ENCODE results near the gene FHAD1. TPM values are rescaled to one million over a fixed set of nuclear protein-coding genes. Genes with fewer than 3 reads are reported as not detected.

FHAD1 gene
- total RNA-seq, 2 donors from 2014 or later: 0.27 to 6.5 TPM

DNA sequence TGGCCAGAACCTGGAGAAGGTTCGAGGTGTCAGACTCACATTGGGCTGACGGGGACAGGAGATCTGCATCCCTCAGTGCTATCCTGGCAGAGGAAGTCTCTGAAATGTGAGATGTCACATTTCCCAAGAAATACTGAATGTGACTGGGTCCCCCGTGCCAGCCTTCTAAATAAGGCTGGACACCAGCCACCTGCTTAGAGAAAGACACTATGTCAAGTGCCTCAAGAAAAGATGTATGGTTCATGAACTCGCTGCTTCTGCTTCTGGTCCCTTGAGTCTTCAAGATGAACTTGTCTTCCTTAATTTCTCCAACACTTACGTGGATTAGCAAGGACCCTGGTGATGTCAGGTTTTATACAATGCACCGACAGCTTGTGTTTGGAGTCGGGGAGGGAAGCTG lies 42.1 kb upstream of the FHAD1 start:
- Histone ChIP-seq H3K27me3 (replicated peaks; ENCODE audit: insufficient read depth) (no peaks in the 10 kb centered on the region), H3K27ac (no peak overlapping the region), H3K36me3 (no peaks in the 10 kb centered on the region), H3K4me3 (no peak overlapping the region), H3K4me1 (replicated peaks) (peaks cover 7% of the 10 kb centered on the region), H3K9me3 (no peaks in the 10 kb centered on the region)
- intact Hi-C loops (cut with DNase I): loop anchor here (5.0 kb wide), 1 partner anchor 53 kb away; the partner anchor contains the start of gene TMEM51
- 89% methylated on average over 7 of the region's 7 CpGs for WGBS
- no peak for DNase-seq (ENCODE audit: low spot score)
- TF ChIP-seq POLR2A (IDR thresholded peaks at IDR 0.05): no peak
- no peak for TF ChIP-seq POLR2AphosphoS5 (IDR thresholded peaks at IDR 0.05)
- TF ChIP-seq CTCF (IDR thresholded peaks at IDR 0.05): no peak

GRCh38 chr1:15205586-15206346 lies 41.3 kb upstream of the FHAD1 start:
- no peaks in the 10 kb centered on the region for H3K27me3 ChIP-seq (replicated peaks; ENCODE audit: insufficient read depth)
- no peaks in the 10 kb centered on the region for H3K36me3 ChIP-seq
- H3K4me1 ChIP-seq (replicated peaks): peaks cover 7% of the 10 kb centered on the region
- 81% methylated on average over 12 of the region's 12 CpGs for WGBS
- H3K9me3 ChIP-seq: no peaks in the 10 kb centered on the region
- TF ChIP-seq POLR2AphosphoS5 (IDR thresholded peaks at IDR 0.05) (no peak), POLR2A (IDR thresholded peaks at IDR 0.05) (no peak), CTCF (IDR thresholded peaks at IDR 0.05) (no peak)
- no peak overlapping the region for H3K4me3 ChIP-seq
- H3K27ac ChIP-seq: no peak overlapping the region
- no peak for DNase-seq (ENCODE audit: low spot score)
- intact Hi-C loops (cut with DNase I): no loop called here

GRCh38 chr1:15206418-15207030 lies 40.5 kb upstream of the FHAD1 start:
- DNase-seq (ENCODE audit: low spot score): no peak
- peaks cover 7% of the 10 kb centered on the region for H3K4me1 ChIP-seq (replicated peaks)
- H3K27ac ChIP-seq: no peak overlapping the region
- 58% methylated on average over 8 of the region's 8 CpGs for WGBS
- H3K9me3 ChIP-seq: no peaks in the 10 kb centered on the region
- H3K4me3 ChIP-seq: no peak overlapping the region
- TF ChIP-seq CTCF (IDR thresholded peaks at IDR 0.05) (no peak), POLR2A (IDR thresholded peaks at IDR 0.05) (no peak), POLR2AphosphoS5 (IDR thresholded peaks at IDR 0.05) (no peak)
- intact Hi-C loops (cut with DNase I): no loop called here
- H3K27me3 ChIP-seq (replicated peaks; ENCODE audit: insufficient read depth): no peaks in the 10 kb centered on the region
- no peaks in the 10 kb centered on the region for H3K36me3 ChIP-seq

DNA sequence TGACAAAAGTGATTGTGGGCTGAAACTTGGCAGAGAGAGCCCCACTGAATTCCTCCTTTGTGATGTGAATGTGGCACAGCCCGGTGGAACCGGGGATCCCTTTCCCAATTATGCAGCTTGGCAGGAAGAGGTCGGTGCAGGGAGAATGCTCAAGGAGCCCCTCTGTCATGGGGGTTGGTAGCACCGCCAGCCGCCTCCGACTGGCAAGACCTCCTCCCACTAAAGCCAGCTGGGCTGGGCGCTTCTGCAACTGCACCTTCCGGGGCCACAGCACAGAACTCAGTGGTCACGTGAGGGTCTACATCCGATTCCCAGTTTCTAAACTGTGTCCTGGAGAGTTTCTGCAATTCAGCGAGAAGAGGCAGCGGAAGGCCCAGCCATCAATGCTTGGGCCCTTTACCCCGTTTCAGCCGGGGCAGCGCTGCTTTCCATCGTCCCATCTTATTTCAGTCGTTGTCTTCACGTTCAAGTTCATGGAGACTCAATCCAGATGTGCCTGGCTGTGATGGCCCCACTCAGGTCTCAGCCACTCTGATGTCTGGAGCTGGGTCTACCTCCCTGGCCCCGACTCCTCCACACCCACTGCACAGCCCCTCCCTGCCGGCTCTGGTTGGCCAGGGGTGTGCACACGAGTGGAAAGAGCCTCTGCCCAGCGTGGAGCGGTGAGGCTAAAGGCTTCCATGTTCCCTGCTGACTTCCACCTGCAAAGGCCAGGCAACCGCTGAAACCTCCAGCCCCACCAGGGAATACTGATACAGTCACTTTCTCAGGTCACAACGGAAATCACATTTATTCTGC lies 39.8 kb upstream of the FHAD1 start:
- H3K27ac ChIP-seq: no peak overlapping the region
- no peaks in the 10 kb centered on the region for H3K9me3 ChIP-seq
- no peaks in the 10 kb centered on the region for H3K27me3 ChIP-seq (replicated peaks; ENCODE audit: insufficient read depth)
- no peaks in the 10 kb centered on the region for H3K36me3 ChIP-seq
- DNase-seq (ENCODE audit: low spot score): no peak
- 72% methylated on average over 24 of the region's 25 CpGs for WGBS
- intact Hi-C loops (cut with DNase I): no loop called here
- TF ChIP-seq POLR2A (IDR thresholded peaks at IDR 0.05): no peak
- no peak for TF ChIP-seq CTCF (IDR thresholded peaks at IDR 0.05)
- no peak for TF ChIP-seq POLR2AphosphoS5 (IDR thresholded peaks at IDR 0.05)
- peaks cover 7% of the 10 kb centered on the region for H3K4me1 ChIP-seq (replicated peaks)
- no peak overlapping the region for H3K4me3 ChIP-seq

Measured in prostate gland (tissue), 2 donors.